Stomach (tissue), 9 donors: Measurements from ENCODE around the gene EDIL3. TPM values are rescaled to one million over a fixed set of nuclear protein-coding genes. Genes with fewer than 3 reads are reported as not detected.

ENCODE experiments used
- DNase-seq, 2 donors: peaks; one replicate each; pipeline versions ENCODE4 v3.0.0 to v3.0.0-alpha.2; 2013 to 2019
- H3K27ac ChIP-seq, 5 donors: fragments of 200-600 bp in 4 of 5; sonication (generic) in 4 of 5; one replicate each; pipeline ENCODE4 v1.5.1; 2013 to 2019; ENCODE audit warnings: mild to moderate bottlenecking in 1 of 5, moderate library complexity in 1 of 5
- H3K27me3 ChIP-seq, 3 donors: fragments of 200-600 bp; sonication (generic); one replicate each; pipeline ENCODE4 v1.5.1; 2017 to 2019; ENCODE audit warnings: mixed run types in 1 of 3
- H3K36me3 ChIP-seq, 4 donors: fragments of 200-600 bp; sonication (generic); 1 replicate in 3 of 4; 2 replicates in 1 of 4; pipeline ENCODE4 v1.5.1; 2016 to 2019
- H3K4me1 ChIP-seq, 4 donors: fragments of 200-600 bp; sonication (generic); one replicate each; pipeline ENCODE4 v1.5.1; 2016 to 2019
- H3K4me3 ChIP-seq, 4 donors: fragments of 200-600 bp; sonication (generic) in 3 of 4; one replicate each; pipeline ENCODE4 v1.5.1; 2016 to 2019; ENCODE audit warnings: mild to moderate bottlenecking in 1 of 4
- H3K9me3 ChIP-seq, 4 donors: fragments of 200-600 bp; sonication (generic); one replicate each; pipeline ENCODE4 v1.5.1; 2016 to 2019
- EP300 ChIP-seq: sonication (generic); formaldehyde crosslinking; IDR thresholded peaks from one replicate; pipeline ENCODE4 v1.6.1; 2017; ENCODE audit warnings: antibody characterized with exemption
- POLR2A ChIP-seq, 4 donors: fragments of 450-650 bp; IDR thresholded peaks; one replicate each; pipeline ENCODE4 v1.6.1; 2016; ENCODE audit warnings: antibody characterized with exemption in 4 of 4, control low read depth in 2 of 4, mild to moderate bottlenecking in 1 of 4, moderate library complexity in 1 of 4
- POLR2AphosphoS5 ChIP-seq, 3 donors: sonication (generic); formaldehyde crosslinking; IDR thresholded peaks; one replicate each; pipeline ENCODE4 v1.6.1; 2016; ENCODE audit warnings: antibody characterized with exemption in 3 of 3
- WGBS, 5 donors: extraction: QIAGEN DNeasy Blood & Tissue Kit in 3 of 5; methylation state at CpG; one replicate each; pipeline versions ENCODE4 v1.1.5 to v1.1.7; 2013 to 2018; 5-methylcytosine and 5-hydroxymethylcytosine counted together
- intact Hi-C: fragments of 100-400 bp; cut with DNase I; formaldehyde crosslinking; loops from one replicate; pipeline ENCODE4 v1.15.1; 2023; ENCODE audit warnings: low total_unique reads
- polyA plus RNA-seq, 3 donors: library from polyadenylated mRNA; stranded (reverse); fragments of 200-250 nt; gene quantifications; one replicate each; pipeline ENCODE4 v1.2.3, GENCODE V29; 2013
- total RNA-seq, 5 donors: library from RNA; depleted of rRNA; stranded (reverse); fragments of >200 nt; gene quantifications; one replicate each; pipeline versions ENCODE4 v1.1.0 to v1.2.3, GENCODE V29; 2014 to 2016
- TF ChIP-seq, protein P1 (sequence below), 7 experiments: fragments of 450-650 bp in 4 of 7; fragments of 200-600 bp in 3 of 7; sonication (generic) in 3 of 7; IDR thresholded peaks; one replicate each; pipeline ENCODE4 v1.5.1; 2016 to 2019; ENCODE audit warnings: antibody characterized with exemption in 7 of 7, control low read depth in 2 of 7, mild to moderate bottlenecking in 1 of 7
- donor health status: healthy with polysubstance abuse.
- donor health status: Bipolar disorder and iron deficiency.
- donor health status: healthy.

Gene EDIL3
- total and polyA plus RNA-seq, 8 donors, result 2.3 to 75.0 (median 14.4) TPM

DNA sequence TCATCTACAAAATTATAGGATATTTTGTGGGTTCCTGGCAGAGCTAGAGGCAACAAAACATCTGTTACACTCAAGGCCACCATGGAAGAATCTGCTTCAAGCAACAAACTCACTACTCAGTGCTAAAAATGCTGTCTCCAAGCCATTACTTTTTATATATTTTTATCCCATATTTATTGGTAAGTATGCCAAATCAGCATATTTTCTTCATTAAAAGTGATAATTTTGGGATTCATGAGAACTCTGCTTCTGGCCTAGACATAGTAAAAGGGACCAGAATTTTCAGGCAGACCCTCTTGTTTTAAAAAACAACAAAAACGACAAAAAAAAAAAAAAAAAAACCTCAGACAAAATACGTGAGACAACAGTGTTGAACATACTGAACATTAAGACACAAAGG, 236.0 kb downstream of the EDIL3 start:
- 59 to 79% (median 70%) methylated on average over 2 of the region's 2 CpGs for WGBS, 5 donors
- H3K27ac ChIP-seq, result no peak overlapping the region
- no peak for TF ChIP-seq POLR2A (IDR thresholded peaks at IDR 0.05)
- TF ChIP-seq POLR2AphosphoS5 (IDR thresholded peaks at IDR 0.05), result no peak
- TF ChIP-seq, protein P1, sequence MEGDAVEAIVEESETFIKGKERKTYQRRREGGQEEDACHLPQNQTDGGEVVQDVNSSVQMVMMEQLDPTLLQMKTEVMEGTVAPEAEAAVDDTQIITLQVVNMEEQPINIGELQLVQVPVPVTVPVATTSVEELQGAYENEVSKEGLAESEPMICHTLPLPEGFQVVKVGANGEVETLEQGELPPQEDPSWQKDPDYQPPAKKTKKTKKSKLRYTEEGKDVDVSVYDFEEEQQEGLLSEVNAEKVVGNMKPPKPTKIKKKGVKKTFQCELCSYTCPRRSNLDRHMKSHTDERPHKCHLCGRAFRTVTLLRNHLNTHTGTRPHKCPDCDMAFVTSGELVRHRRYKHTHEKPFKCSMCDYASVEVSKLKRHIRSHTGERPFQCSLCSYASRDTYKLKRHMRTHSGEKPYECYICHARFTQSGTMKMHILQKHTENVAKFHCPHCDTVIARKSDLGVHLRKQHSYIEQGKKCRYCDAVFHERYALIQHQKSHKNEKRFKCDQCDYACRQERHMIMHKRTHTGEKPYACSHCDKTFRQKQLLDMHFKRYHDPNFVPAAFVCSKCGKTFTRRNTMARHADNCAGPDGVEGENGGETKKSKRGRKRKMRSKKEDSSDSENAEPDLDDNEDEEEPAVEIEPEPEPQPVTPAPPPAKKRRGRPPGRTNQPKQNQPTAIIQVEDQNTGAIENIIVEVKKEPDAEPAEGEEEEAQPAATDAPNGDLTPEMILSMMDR (IDR thresholded peaks at IDR 0.05), result no peak
- no peak for TF ChIP-seq EP300
- no peaks in the 10 kb centered on the region for H3K9me3 ChIP-seq
- DNase-seq, result no peak
- no peaks in the 10 kb centered on the region for H3K4me1 ChIP-seq
- no peaks in the 10 kb centered on the region for H3K27me3 ChIP-seq
- no peak overlapping the region for H3K4me3 ChIP-seq
- no peaks in the 10 kb centered on the region for H3K36me3 ChIP-seq
- intact Hi-C loops, result no loop called here

DNA sequence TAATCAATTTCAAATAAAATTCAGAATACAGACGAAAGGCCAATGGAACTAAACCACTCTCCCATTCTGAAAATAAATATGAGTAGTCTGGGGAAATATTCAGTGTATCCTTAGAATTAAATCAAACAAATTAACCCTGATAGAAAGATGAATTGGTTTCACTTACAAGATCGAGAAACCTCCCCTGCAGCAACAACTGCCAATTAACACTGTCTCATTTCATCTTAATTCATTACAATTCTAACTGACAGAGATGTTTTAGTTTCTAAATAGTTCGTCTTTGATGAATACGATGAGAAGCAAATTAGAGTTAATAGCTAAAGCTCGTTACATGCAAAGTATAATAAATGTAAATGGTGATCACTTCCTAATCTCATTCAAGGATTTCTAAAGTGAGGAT, 247.1 kb downstream of the EDIL3 start:
- Histone ChIP-seq H3K9me3 (no peaks in the 10 kb centered on the region), H3K4me1 (no peaks in the 10 kb centered on the region), H3K27me3 (no peaks in the 10 kb centered on the region), H3K27ac (no peak overlapping the region), H3K36me3 (no peaks in the 10 kb centered on the region), H3K4me3 (no peak overlapping the region)
- TF ChIP-seq EP300 (no peak), POLR2A (IDR thresholded peaks at IDR 0.05) (no peak), POLR2AphosphoS5 (IDR thresholded peaks at IDR 0.05) (no peak)
- TF ChIP-seq, protein P1 (IDR thresholded peaks at IDR 0.05), result no peak
- DNase-seq, result no peak
- 85 to 89% (median 89%) methylated on average over 5 of the region's 5 CpGs for WGBS, 5 donors
- intact Hi-C loops, result no loop called here

DNA sequence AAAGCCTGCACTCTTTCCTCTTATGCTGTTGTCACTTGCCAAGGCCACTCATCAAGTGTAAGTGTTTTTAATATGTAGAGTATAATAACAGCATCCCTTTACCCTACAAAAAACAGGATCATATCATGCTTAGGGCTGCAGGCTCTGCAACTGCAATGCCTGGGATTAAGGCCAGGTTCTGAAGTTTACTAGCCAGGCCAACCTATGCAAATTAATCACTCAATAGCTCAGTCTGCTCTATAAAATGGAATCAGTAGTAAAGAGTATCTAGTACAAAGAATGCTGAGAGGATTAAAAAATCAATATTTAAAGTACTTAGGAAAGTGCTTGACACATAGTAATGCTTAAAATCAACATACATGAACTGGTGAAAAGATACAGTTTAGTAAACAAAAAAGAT, 253.3 kb downstream of the EDIL3 start:
- no peak overlapping the region for H3K4me3 ChIP-seq
- TF ChIP-seq EP300 (no peak), POLR2AphosphoS5 (IDR thresholded peaks at IDR 0.05) (no peak), POLR2A (IDR thresholded peaks at IDR 0.05) (no peak)
- TF ChIP-seq, protein P1 (IDR thresholded peaks at IDR 0.05), result no peak
- intact Hi-C loops, result no loop called here

DNA sequence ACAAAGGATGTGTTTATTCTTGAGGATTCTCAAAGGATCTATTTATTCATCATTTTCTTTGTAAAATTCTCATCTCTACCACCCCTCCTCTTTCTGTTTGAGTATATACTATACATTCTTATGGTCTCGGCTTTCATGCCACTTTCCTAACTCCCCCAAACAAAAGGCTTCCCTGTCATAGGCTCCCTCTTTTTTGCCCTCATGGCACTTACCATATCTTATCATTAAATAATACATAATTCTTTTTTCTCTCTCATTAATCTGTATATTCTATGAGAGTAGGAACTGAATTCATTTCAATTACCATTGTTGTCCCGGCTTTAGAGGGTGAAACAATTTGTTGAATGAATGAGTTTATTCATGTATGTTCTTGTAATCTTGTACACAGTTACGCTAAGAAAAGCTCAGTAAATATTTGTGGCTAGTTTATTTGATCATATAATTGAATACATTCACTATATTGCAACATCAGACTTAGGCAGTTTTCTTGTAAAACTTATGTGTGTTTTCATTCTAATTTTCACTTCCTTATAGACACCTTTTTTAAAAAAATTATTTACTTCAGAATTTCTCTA, 254.6 kb downstream of the EDIL3 start:
- Histone ChIP-seq H3K9me3 (no peaks in the 10 kb centered on the region), H3K4me1 (no peaks in the 10 kb centered on the region), H3K27ac (no peak overlapping the region), H3K4me3 (no peak overlapping the region), H3K36me3 (no peaks in the 10 kb centered on the region), H3K27me3 (no peaks in the 10 kb centered on the region)
- intact Hi-C loops, result no loop called here
- WGBS, 5 donors, result 31 to 63% (median 49%) methylated on average over 3 of the region's 3 CpGs
- TF ChIP-seq POLR2AphosphoS5 (IDR thresholded peaks at IDR 0.05) (no peak), EP300 (no peak), POLR2A (IDR thresholded peaks at IDR 0.05) (no peak)
- TF ChIP-seq, protein P1 (IDR thresholded peaks at IDR 0.05), result no peak
- no peak for DNase-seq

More for the DNA sequence above, 253.3 kb downstream of the EDIL3 start:
- H3K9me3 ChIP-seq, result no peaks in the 10 kb centered on the region
- no peaks in the 10 kb centered on the region for H3K36me3 ChIP-seq
- no peak overlapping the region for H3K27ac ChIP-seq
- no peaks in the 10 kb centered on the region for H3K4me1 ChIP-seq
- no peak for DNase-seq
- H3K27me3 ChIP-seq, result no peaks in the 10 kb centered on the region
